Measurements from ENCODE around the gene ZC3H6. TPM values are rescaled to one million over a fixed set of nuclear protein-coding genes. Genes with fewer than 3 reads are reported as not detected.

The ZC3H6 gene
- total RNA-seq, 1 donor from 2014 or later = 12.0 TPM

GRCh38 chr2:112311932-112312331, 36.5 kb downstream of the ZC3H6 start:
- TF ChIP-seq POLR2A (IDR thresholded peaks at IDR 0.05) (no peak), CTCF (IDR thresholded peaks at IDR 0.05) (no peak), POLR2AphosphoS5 (IDR thresholded peaks at IDR 0.05; ENCODE audit: insufficient read depth in 1 of 2, low read depth in 1 of 2) (no peak)
- intact Hi-C loops (cut with DNase I) = no loop called here
- H3K27me3 ChIP-seq = no peaks in the 10 kb centered on the region
- no peaks in the 10 kb centered on the region for H3K9me3 ChIP-seq
- H3K4me1 ChIP-seq = no peaks in the 10 kb centered on the region
- H3K27ac ChIP-seq = no peak overlapping the region
- no peak overlapping the region for H3K4me3 ChIP-seq
- peaks cover 3 to 26% of the 10 kb centered on the region in 2 donors for H3K36me3 ChIP-seq
- DNase-seq (ENCODE audit: extremely low spot score in 2 of 2) = no peak

- Histone ChIP-seq H3K4me1 (no peaks in the 10 kb centered on the region), H3K4me3 (no peak overlapping the region), H3K9me3 (no peaks in the 10 kb centered on the region), H3K27ac (no peak overlapping the region), H3K27me3 (no peaks in the 10 kb centered on the region), H3K36me3 (peaks cover 5 to 26% of the 10 kb centered on the region in 2 donors)
- no peak for TF ChIP-seq POLR2A (IDR thresholded peaks at IDR 0.05)
- TF ChIP-seq CTCF (IDR thresholded peaks at IDR 0.05) = no peak
- no peak for TF ChIP-seq POLR2AphosphoS5 (IDR thresholded peaks at IDR 0.05; ENCODE audit: insufficient read depth in 1 of 2, low read depth in 1 of 2)
- intact Hi-C loops (cut with DNase I) = no loop called here
- no peak for DNase-seq (ENCODE audit: extremely low spot score in 2 of 2)
Observed at GRCh38 chr2:112312821-112313220, 37.4 kb downstream of the ZC3H6 start.

GRCh38 chr2:112314856-112315255, 39.5 kb downstream of the ZC3H6 start:
- no peaks in the 10 kb centered on the region for H3K27me3 ChIP-seq
- no peaks in the 10 kb centered on the region for H3K9me3 ChIP-seq
- DNase-seq (ENCODE audit: extremely low spot score in 2 of 2) = no peak
- H3K4me1 ChIP-seq = no peaks in the 10 kb centered on the region
- peaks cover 5 to 30% of the 10 kb centered on the region in 2 donors for H3K36me3 ChIP-seq
- TF ChIP-seq CTCF (IDR thresholded peaks at IDR 0.05) (no peak), POLR2AphosphoS5 (IDR thresholded peaks at IDR 0.05; ENCODE audit: insufficient read depth in 1 of 2, low read depth in 1 of 2) (no peak), POLR2A (IDR thresholded peaks at IDR 0.05) (no peak)
- no peak overlapping the region for H3K4me3 ChIP-seq
- intact Hi-C loops (cut with DNase I) = no loop called here
- H3K27ac ChIP-seq = no peak overlapping the region

GRCh38 chr2:112317303-112318158, 42.1 kb downstream of the ZC3H6 start:
- TF ChIP-seq POLR2A (IDR thresholded peaks at IDR 0.05) (no peak), CTCF (IDR thresholded peaks at IDR 0.05) (no peak), POLR2AphosphoS5 (IDR thresholded peaks at IDR 0.05; ENCODE audit: insufficient read depth in 1 of 2, low read depth in 1 of 2) (no peak)
- no peaks in the 10 kb centered on the region for H3K9me3 ChIP-seq
- intact Hi-C loops (cut with DNase I) = no loop called here
- H3K27me3 ChIP-seq = no peaks in the 10 kb centered on the region
- H3K4me1 ChIP-seq = no peaks in the 10 kb centered on the region
- no peak for DNase-seq (ENCODE audit: extremely low spot score in 2 of 2)
- no peak overlapping the region for H3K27ac ChIP-seq
- H3K4me3 ChIP-seq = no peak overlapping the region
- H3K36me3 ChIP-seq = peaks cover 5 to 22% of the 10 kb centered on the region in 2 donors

- Histone ChIP-seq H3K36me3 (peaks cover 5 to 27% of the 10 kb centered on the region in 2 donors), H3K4me1 (no peaks in the 10 kb centered on the region), H3K4me3 (no peak overlapping the region), H3K27ac (no peak overlapping the region), H3K27me3 (no peaks in the 10 kb centered on the region), H3K9me3 (no peaks in the 10 kb centered on the region)
- no peak for DNase-seq (ENCODE audit: extremely low spot score in 2 of 2)
- no peak for TF ChIP-seq CTCF (IDR thresholded peaks at IDR 0.05)
- TF ChIP-seq POLR2AphosphoS5 (IDR thresholded peaks at IDR 0.05; ENCODE audit: insufficient read depth in 1 of 2, low read depth in 1 of 2) = no peak
- TF ChIP-seq POLR2A (IDR thresholded peaks at IDR 0.05) = no peak
- intact Hi-C loops (cut with DNase I) = no loop called here
Observed at GRCh38 chr2:112318515-112318914, 43.1 kb downstream of the ZC3H6 start.

Data from vagina (tissue), 2 donors.